ENCODE measurements around the gene MMD. TPM values are rescaled to one million over a fixed set of nuclear protein-coding genes. Genes with fewer than 3 reads are reported as not detected.

MMD gene
- total and polyA plus RNA-seq, 2 of the 13 experiments (the other 11 are each of a cell fraction or from before 2014, with no cell fraction given) = 121 to 225 TPM

GRCh38 chr17:55454906-55455474 is 33.4 kb upstream of the MMD start (continued):
- TF ChIP-seq SP5 (CRISPR knock-in tag; IDR thresholded peaks at IDR 0.05; ENCODE audit: borderline replicate concordance, low read depth) (0 out of 2 replicates have a peak, but pooled peaks have one; percentile 17), PAXIP1 (CRISPR knock-in tag; conservative IDR thresholded peaks at IDR 0.05) (peak; percentile 54; the same call in 1 of the 2 replicates), ZNF597 (CRISPR knock-in tag; IDR thresholded peaks at IDR 0.05) (no peak), TIGD3 (CRISPR knock-in tag; IDR thresholded peaks at IDR 0.05; ENCODE audit: borderline replicate concordance) (no peak), KIAA2018 (CRISPR knock-in tag; IDR thresholded peaks at IDR 0.05; ENCODE audit: borderline replicate concordance) (no peak), FOXP1 (IDR thresholded peaks at IDR 0.05) (no peak), FOXP1 (CRISPR knock-in tag; IDR thresholded peaks at IDR 0.05) (peak; percentile 76)
- TF ChIP-seq, protein P1, sequence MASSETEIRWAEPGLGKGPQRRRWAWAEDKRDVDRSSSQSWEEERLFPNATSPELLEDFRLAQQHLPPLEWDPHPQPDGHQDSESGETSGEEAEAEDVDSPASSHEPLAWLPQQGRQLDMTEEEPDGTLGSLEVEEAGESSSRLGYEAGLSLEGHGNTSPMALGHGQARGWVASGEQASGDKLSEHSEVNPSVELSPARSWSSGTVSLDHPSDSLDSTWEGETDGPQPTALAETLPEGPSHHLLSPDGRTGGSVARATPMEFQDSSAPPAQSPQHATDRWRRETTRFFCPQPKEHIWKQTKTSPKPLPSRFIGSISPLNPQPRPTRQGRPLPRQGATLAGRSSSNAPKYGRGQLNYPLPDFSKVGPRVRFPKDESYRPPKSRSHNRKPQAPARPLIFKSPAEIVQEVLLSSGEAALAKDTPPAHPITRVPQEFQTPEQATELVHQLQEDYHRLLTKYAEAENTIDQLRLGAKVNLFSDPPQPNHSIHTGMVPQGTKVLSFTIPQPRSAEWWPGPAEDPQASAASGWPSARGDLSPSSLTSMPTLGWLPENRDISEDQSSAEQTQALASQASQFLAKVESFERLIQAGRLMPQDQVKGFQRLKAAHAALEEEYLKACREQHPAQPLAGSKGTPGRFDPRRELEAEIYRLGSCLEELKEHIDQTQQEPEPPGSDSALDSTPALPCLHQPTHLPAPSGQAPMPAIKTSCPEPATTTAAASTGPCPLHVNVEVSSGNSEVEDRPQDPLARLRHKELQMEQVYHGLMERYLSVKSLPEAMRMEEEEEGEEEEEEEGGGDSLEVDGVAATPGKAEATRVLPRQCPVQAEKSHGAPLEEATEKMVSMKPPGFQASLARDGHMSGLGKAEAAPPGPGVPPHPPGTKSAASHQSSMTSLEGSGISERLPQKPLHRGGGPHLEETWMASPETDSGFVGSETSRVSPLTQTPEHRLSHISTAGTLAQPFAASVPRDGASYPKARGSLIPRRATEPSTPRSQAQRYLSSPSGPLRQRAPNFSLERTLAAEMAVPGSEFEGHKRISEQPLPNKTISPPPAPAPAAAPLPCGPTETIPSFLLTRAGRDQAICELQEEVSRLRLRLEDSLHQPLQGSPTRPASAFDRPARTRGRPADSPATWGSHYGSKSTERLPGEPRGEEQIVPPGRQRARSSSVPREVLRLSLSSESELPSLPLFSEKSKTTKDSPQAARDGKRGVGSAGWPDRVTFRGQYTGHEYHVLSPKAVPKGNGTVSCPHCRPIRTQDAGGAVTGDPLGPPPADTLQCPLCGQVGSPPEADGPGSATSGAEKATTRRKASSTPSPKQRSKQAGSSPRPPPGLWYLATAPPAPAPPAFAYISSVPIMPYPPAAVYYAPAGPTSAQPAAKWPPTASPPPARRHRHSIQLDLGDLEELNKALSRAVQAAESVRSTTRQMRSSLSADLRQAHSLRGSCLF (CRISPR knock-in tag; IDR thresholded peaks at IDR 0.05; ENCODE audit: borderline replicate concordance) = no peak
